AG04449 (cell line): Measurements from ENCODE around the gene LGR6.

Source experiments
- CTCF ChIA-PET: fragments of 350-600 bp; formaldehyde crosslinking; extraction: SDS; loops from one replicate; lab custom pipeline; 2021; ENCODE audit warnings: antibody characterized with exemption; lab: Yijun Ruan, JAX
- POLR2A ChIA-PET: fragments of 400-600, 350-600 bp; formaldehyde crosslinking; extraction: SDS; loops from one replicate; lab custom pipeline; 2020; ENCODE audit warnings: antibody characterized with exemption, inconsistent platforms; lab: Yijun Ruan, JAX
- DNase-seq: peaks from one replicate; pipeline ENCODE4 v3.0.0-alpha.2; 2010; ENCODE audit warnings: low read depth, low spot score
- H3K4me3 ChIP-seq: 2 replicates; pipeline ENCODE4 v1.5.1; 2011; ENCODE audit warnings: low read depth, mild to moderate bottlenecking, control low read depth, low read length
- TF ChIP-seq, protein P1 (sequence below): IDR thresholded peaks from one replicate; pipeline ENCODE4 v1.5.1; 2011; ENCODE audit warnings: mild to moderate bottlenecking, moderate library complexity, low read length, control low read depth, inconsistent platforms; ENCODE audit not compliant: insufficient read depth; ENCODE audit errors: missing control alignments

LGR6 gene

DNA sequence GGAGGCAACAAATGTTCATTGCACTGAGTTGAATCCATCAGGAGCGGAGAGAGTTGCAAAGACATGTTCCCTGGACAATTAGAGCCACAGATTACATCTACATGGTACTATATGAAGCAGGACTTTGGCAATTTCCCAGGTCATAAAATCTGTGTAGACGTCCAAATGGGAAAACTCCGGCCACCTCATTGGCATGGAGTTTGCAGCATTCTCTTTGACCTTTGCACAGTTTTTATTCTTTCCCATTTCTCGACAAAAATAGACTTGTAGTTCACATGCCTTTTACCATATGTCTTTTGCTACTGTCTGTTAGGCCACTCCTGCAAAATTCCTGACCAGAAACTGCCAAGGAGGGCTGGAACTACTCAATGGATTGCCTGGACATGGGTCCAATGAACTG is 100.0 kb downstream of the LGR6 start:
- H3K4me3 ChIP-seq = no peak overlapping the region
- CTCF ChIA-PET = interaction anchor here (1.0 to 3.4 kb wide), 2 partner anchors 21 to 56 kb away, joined by 3 to 17 read pairs; no protein-coding TSS in a partner anchor
- TF ChIP-seq, protein P1, sequence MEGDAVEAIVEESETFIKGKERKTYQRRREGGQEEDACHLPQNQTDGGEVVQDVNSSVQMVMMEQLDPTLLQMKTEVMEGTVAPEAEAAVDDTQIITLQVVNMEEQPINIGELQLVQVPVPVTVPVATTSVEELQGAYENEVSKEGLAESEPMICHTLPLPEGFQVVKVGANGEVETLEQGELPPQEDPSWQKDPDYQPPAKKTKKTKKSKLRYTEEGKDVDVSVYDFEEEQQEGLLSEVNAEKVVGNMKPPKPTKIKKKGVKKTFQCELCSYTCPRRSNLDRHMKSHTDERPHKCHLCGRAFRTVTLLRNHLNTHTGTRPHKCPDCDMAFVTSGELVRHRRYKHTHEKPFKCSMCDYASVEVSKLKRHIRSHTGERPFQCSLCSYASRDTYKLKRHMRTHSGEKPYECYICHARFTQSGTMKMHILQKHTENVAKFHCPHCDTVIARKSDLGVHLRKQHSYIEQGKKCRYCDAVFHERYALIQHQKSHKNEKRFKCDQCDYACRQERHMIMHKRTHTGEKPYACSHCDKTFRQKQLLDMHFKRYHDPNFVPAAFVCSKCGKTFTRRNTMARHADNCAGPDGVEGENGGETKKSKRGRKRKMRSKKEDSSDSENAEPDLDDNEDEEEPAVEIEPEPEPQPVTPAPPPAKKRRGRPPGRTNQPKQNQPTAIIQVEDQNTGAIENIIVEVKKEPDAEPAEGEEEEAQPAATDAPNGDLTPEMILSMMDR = no peak
- DNase-seq = no peak
- POLR2A ChIA-PET = no interaction called here

GRCh38 chr1:202302166-202302565 is 108.6 kb downstream of the LGR6 start:
- ChIA-PET CTCF (interaction anchor here (1.0 to 12.7 kb wide), 3 partner anchors 14 to 116 kb away, joined by 4 to 123 read pairs (median 113); partner anchors contain the start of gene LGR6), POLR2A (no interaction called here)
- no peak for DNase-seq
- TF ChIP-seq, protein P1 = no peak
- H3K4me3 ChIP-seq = no peak overlapping the region

DNA sequence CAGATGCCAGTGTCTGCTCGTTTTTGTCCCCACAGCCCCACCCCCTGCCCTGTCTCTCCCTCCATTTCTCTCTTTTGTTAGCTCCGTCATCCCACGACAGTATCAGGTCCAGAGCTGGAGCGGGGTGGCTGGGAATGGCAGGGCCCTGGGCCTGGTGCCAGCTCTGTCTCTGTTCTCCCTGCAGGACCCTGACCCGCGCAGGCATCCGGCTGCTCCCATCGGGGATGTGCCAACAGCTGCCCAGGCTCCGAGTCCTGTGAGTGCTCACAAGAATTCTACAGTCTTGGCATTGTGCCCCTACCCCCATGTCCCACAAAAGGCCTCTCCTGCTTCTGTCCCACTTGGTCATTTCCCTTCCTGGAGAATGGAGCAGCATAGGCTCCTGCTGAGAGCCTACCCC is 110.8 kb downstream of the LGR6 start:
- TF ChIP-seq, protein P1 = no peak
- POLR2A ChIA-PET = no interaction called here

DNA sequence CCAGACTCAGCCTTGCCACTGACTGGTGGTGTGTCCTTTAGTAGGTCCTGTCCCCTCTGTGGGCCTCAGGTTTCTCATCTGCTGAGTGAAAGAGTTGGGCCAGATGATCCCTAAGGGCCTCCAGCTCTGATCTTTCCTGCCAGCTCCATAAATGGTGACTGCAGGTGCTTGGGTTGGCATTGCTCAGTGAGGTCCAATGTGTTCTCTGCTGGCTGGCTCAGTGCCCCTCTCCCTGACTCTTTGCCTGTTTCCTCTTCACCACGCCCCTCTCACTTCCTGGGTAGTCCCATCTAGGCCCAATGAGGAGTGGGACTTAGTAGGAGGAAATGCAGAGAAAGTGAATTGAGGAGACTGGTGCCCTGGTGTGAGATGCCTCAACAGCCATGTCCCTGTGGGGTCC is 111.6 kb downstream of the LGR6 start:
- ChIA-PET POLR2A (no interaction called here), CTCF (interaction anchor here (1.3 to 12.7 kb wide), 4 partner anchors 11 to 119 kb away, joined by 3 to 123 read pairs (median 74); partner anchors contain the start of gene LGR6)
- TF ChIP-seq, protein P1 = no peak
- H3K4me3 ChIP-seq = no peak overlapping the region
- DNase-seq = no peak

More for the DNA sequence above, 110.8 kb downstream of the LGR6 start:
- CTCF ChIA-PET = interaction anchor here (0.7 to 12.7 kb wide), 4 partner anchors 11 to 118 kb away, joined by 3 to 123 read pairs (median 58); no protein-coding TSS in a partner anchor
- H3K4me3 ChIP-seq = no peak overlapping the region
- no peak for DNase-seq

DNA sequence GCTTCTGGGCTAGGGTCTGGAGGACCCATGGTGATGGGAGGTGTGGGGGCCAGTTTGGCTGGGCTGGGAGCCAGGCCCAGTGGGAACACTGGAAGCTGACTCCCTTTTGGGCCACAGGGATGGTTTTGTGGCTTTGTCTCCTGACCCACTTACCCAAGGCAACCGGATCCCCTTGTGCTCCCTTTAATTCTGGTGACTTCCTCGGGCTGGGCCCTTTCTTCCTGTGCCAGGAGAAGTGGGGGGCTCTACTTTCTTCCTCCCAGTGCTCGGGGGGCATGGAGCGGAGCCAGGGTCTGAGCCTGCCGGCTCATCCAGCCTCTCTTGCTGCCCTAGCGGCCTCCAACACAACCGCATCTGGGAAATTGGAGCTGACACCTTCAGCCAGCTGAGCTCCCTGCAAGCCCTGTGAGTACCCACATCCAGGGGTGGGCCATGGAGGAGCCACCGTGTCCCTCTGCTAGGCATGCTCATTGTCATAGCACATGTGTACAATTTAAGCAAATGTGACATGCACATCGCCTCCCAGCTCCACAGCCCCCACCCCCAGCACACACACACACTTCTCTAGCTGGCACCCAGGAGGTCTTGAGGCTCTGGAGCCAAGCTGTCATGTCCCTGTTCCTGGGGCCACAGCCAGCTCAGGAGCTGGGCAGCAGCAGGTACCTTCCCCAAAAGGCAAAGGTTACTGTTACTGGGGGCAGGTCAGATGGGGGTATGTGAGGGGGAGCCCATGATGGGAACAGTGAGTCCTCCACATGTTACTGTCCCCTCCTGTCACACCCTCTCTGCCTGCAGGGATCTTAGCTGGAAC is 113.1 kb downstream of the LGR6 start:
- DNase-seq = no peak
- CTCF ChIA-PET = interaction anchor here (0.7 to 12.7 kb wide), 11 partner anchors 9 to 120 kb away, joined by 3 to 123 read pairs (median 3); partner anchors contain the start of gene LGR6
- no peak overlapping the region for H3K4me3 ChIP-seq
- POLR2A ChIA-PET = interaction anchor here (1.0 kb wide), 1 partner anchor 9 kb away, joined by 3 read pairs; no protein-coding TSS in a partner anchor
- TF ChIP-seq, protein P1 = no peak
